ENCODE results near the gene MRPS24.
"Not testable (repeated sequence)": the region's sequence is repeated elsewhere in the genome, so short reads cannot be mapped to it uniquely, and the experiment has no call there.

MRPS24 gene

DNA sequence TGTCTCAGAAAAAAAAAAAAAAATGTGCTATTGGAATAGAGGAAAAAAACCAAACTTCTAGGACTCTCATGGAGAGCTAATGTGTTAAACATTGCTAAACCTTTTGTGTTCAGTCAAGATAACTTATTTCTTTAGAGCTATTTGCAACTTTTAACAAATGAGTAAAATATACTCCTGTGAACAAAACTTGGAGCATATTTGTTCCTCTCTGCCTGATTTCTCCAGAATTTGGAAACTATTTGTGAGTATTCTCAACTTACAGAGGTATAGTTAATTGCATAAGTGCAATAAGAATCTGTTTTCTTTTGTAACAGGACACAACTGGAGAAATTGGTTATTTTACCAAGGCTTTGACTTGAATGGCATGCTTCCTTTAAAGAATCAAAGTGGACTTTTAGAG is 38.4 kb downstream of the MRPS24 start:
- not testable (repeated sequence) for DNase-seq

DNA sequence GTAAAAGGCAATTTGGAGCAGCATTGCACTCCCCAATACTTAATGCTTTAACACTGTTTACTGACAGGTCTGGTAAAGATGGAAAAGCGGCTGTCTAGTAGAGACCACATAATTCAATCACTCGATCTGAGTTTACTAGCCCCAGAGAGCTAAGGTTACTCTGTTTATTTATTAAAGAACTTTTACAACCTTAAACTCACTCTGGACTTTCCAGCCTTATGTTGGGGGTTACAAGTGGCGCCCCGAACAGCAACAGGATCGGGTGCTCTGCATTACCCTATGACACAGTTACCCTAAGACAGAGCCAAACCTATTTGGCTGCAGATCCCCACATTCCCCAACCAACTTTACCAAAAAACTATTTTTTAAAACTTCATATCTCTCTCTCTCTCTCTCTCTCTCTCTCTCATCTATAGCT is 43.9 kb downstream of the MRPS24 start:
- DNase-seq = no peak

DNA sequence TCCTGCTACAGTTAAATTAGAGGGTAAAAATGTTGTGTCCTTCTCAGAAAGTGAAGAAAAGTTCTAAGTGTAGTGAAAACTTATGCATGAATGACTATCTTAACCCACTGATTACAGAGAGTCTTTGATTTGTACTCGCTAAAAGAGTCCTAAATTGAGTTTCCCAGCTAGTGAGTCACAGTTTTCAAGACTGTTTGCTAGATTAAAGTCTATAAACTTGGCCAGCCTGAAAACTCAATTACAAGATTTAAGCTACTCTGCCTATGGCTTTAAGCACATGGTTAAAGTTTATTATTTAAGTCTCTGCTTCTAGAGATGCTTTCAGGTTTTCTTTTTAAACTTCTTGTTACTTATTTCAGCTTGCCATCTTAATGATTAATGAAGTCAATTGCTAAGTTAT is 44.4 kb downstream of the MRPS24 start:
- no peak for DNase-seq

- not testable (repeated sequence) for DNase-seq
Measured at GRCh38 chr7:43824513-43824912, 44.8 kb downstream of the MRPS24 start.

DNA sequence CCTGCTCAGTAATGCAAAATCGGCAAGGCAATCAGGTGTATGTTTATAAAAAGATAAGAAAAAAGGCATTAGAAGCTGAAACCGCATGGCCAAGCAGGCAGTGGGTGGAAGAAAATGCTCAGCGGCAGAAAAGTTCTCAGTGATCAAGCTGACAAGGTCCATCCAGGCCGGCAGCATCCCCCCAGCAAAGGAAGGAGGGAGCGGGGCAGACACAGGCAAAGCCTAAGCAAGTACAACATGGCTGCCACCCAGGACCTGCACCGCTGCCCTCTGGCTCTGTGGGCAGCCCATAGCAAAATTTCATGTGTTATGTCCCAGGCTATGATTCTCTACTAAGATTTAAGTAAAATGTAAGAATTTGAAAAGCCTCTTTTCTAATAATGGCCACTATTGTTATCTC is 45.4 kb downstream of the MRPS24 start:
- DNase-seq = no peak

DNA sequence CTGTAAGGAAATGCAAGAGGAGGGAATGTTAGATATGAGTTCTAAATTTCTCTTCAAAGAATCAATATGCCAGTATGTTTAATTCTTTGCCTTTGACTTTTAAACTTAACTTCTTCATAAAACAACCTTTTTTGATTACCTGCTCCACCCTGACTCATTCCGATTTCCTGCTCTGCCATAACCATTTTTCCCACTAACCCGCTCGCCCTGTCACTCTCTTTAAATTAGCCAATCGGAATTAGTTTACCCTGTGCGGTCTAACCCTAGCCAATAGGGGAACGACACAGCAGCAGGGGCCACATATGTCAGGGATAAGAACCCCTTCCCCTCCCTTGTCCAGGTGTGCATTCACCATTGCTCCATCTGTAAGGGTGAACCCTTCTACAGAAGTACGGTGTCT is 45.9 kb downstream of the MRPS24 start:
- not testable (repeated sequence) for DNase-seq

All from NCI-H345 (cell line).